AG04450 (cell line): ENCODE data around the gene GPR107. TPM values are rescaled to one million over a fixed set of nuclear protein-coding genes. Genes with fewer than 3 reads are reported as not detected.

Experiments used
- CTCF ChIA-PET: fragments of 300-600, 350-600 bp; formaldehyde crosslinking; extraction: SDS; loops from one replicate; lab custom pipeline; 2022; ENCODE audit warnings: antibody characterized with exemption, inconsistent platforms; lab: Charles Lee
- POLR2A ChIA-PET: fragments of 350-600 bp; formaldehyde crosslinking; extraction: SDS; loops from one replicate; lab custom pipeline; 2021; ENCODE audit warnings: antibody characterized with exemption, inconsistent platforms; lab: Yijun Ruan, JAX
- DNase-seq: peaks from one replicate; pipeline ENCODE4 v3.0.0-alpha.2; 2011; ENCODE audit warnings: low read depth, low spot score
- H3K27ac ChIP-seq: one replicate; pipeline ENCODE4 v1.5.1; 2012; ENCODE audit warnings: low read depth, low read length, control low read depth
- H3K27me3 ChIP-seq: one replicate; pipeline ENCODE4 v1.6.0; 2012; ENCODE audit warnings: low read length; ENCODE audit not compliant: control insufficient read depth, insufficient read depth
- H3K4me3 ChIP-seq: 2 replicates; pipeline ENCODE4 v1.5.1; 2011; ENCODE audit warnings: mild to moderate bottlenecking, low read depth, low read length, control low read depth
- H3K9me3 ChIP-seq: 2 replicates; pipeline ENCODE4 v1.5.1; 2012; ENCODE audit warnings: low read length; ENCODE audit not compliant: control insufficient read depth, insufficient read depth
- polyA plus RNA-seq: library from polyadenylated mRNA; depleted of rRNA; stranded (reverse); fragments of >200 nt; gene quantifications from 2 replicates; pipeline ENCODE4 v1.2.3, GENCODE V29; 2011
- TF ChIP-seq, protein P1 (sequence below): IDR thresholded peaks from 2 replicates; pipeline ENCODE4 v1.5.1; 2011; ENCODE audit warnings: low read depth, low read length, control low read depth, inconsistent platforms

Gene GPR107
- polyA plus RNA-seq, 1 experiment: 45.1 TPM

- H3K9me3 ChIP-seq: no peaks in the 10 kb centered on the region; the same call in 1 of the 2 replicates
- no peak overlapping the region for H3K27ac ChIP-seq
- TF ChIP-seq, protein P1, sequence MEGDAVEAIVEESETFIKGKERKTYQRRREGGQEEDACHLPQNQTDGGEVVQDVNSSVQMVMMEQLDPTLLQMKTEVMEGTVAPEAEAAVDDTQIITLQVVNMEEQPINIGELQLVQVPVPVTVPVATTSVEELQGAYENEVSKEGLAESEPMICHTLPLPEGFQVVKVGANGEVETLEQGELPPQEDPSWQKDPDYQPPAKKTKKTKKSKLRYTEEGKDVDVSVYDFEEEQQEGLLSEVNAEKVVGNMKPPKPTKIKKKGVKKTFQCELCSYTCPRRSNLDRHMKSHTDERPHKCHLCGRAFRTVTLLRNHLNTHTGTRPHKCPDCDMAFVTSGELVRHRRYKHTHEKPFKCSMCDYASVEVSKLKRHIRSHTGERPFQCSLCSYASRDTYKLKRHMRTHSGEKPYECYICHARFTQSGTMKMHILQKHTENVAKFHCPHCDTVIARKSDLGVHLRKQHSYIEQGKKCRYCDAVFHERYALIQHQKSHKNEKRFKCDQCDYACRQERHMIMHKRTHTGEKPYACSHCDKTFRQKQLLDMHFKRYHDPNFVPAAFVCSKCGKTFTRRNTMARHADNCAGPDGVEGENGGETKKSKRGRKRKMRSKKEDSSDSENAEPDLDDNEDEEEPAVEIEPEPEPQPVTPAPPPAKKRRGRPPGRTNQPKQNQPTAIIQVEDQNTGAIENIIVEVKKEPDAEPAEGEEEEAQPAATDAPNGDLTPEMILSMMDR: no peak
- no peaks in the 10 kb centered on the region for H3K27me3 ChIP-seq
- no peak for DNase-seq
- POLR2A ChIA-PET: interaction anchor here (0.5 to 1.5 kb wide), 5 partner anchors 12 to 724 kb away, joined by 3 to 11 read pairs (median 4); partner anchors contain the start of gene GPR107
- H3K4me3 ChIP-seq: peak overlapping the region; percentile 86
- CTCF ChIA-PET: interaction anchor here (1.0 to 1.2 kb wide), 2 partner anchors 104 to 157 kb away, joined by 3 read pairs; no protein-coding TSS in a partner anchor
These were observed 11.9 kb upstream of the GPR107 start for GRCh38 chr9:130041648-130042405.

GRCh38 chr9:130042406-130042884, 11.3 kb upstream of the GPR107 start:
- ChIA-PET POLR2A (interaction anchor here (0.5 to 1.5 kb wide), 8 partner anchors 8 to 157 kb away, joined by 3 to 11 read pairs (median 4); partner anchors contain the start of gene GPR107), CTCF (interaction anchor here (0.6 to 1.0 kb wide), 3 partner anchors 50 to 105 kb away, joined by 3 to 4 read pairs (median 3); no protein-coding TSS in a partner anchor)
- Histone ChIP-seq H3K9me3 (no peaks in the 10 kb centered on the region; the same call in 1 of the 2 replicates), H3K27me3 (no peaks in the 10 kb centered on the region), H3K27ac (no peak overlapping the region), H3K4me3 (peak overlapping the region; percentile 86)
- TF ChIP-seq, protein P1: no peak
- no peak for DNase-seq

DNA sequence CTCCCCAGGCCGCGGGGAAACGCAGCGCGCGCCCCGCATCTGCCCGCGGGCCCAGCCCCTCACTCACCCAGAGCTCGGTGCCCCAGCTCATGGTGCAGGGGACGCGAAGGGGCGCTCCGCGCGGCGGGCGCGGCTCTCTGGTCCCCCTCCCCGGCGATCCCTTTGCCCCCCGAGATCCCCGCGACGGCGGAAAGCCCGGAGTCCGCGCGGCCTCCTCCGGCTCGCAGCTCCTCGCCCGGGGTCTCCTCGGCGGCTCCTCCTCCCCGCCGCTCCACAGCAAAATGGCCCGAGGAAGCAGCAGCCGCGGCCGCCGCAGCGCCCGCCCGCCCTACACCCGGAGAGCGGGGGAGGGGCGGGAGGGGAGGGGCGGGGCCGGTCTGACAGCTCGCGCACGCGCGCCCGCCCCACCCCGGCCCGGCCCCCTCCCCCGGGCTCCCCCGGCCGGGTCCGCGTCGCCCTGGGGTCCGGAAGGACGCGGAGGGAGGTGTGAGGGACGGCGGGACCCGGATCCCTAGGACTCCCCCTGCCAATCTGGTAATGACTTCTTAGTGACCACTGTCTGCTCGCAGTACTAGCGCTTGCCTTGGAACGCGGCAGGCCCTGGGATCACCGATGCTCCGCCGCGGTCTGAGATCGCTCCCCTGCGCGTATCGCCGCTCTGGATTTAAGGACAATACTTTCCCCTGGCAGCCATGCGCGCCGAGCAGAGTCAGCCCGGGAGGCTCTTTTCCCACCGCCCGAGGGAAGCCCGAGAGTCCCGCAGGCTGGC, 10.6 kb upstream of the GPR107 start, which contains the start of gene FNBP1:
FNBP1 (minus strand) TSS at position 305 of the 769 bp plus-strand sequence; CDS start at position 91, 214 bp downstream.
- TF ChIP-seq, protein P1: no peak; the same call in 1 of the 2 replicates
- ChIA-PET CTCF (interaction anchor here (0.6 to 1.0 kb wide), 3 partner anchors 49 to 106 kb away, joined by 3 to 4 read pairs (median 3); no protein-coding TSS in a partner anchor), POLR2A (interaction anchor here (0.6 to 1.5 kb wide), 7 partner anchors 9 to 158 kb away, joined by 3 to 6 read pairs (median 4); partner anchors contain the start of gene GPR107)
- Histone ChIP-seq H3K27me3 (no peaks in the 10 kb centered on the region), H3K4me3 (peak within 1 kb of the TSS; percentile 86), H3K27ac (peak within 1 kb of the TSS; percentile 77), H3K9me3 (no peaks in the 10 kb centered on the region; the same call in 1 of the 2 replicates)
- DNase-seq: peak; percentile 30

GRCh38 chr9:130043654-130044623, 9.8 kb upstream of the GPR107 start:
- POLR2A ChIA-PET: interaction anchor here (0.6 to 1.5 kb wide), 7 partner anchors 9 to 159 kb away, joined by 3 to 6 read pairs (median 4); partner anchors contain the start of gene GPR107
- TF ChIP-seq, protein P1: peak; percentile 22; the same call in 1 of the 2 replicates
- Histone ChIP-seq H3K4me3 (peak overlapping the region; percentile 79), H3K9me3 (no peaks in the 10 kb centered on the region; the same call in 1 of the 2 replicates), H3K27me3 (no peaks in the 10 kb centered on the region), H3K27ac (peak overlapping the region; percentile 77)
- DNase-seq: no peak
- CTCF ChIA-PET: no interaction called here
